ENCODE measurements around the gene PCNA. TPM values are rescaled to one million over a fixed set of nuclear protein-coding genes. Genes with fewer than 3 reads are reported as not detected.

PCNA gene
- total RNA-seq, 4 donors from 2014 or later: 26.6 to 51.7 (median 30.7) TPM

DNA sequence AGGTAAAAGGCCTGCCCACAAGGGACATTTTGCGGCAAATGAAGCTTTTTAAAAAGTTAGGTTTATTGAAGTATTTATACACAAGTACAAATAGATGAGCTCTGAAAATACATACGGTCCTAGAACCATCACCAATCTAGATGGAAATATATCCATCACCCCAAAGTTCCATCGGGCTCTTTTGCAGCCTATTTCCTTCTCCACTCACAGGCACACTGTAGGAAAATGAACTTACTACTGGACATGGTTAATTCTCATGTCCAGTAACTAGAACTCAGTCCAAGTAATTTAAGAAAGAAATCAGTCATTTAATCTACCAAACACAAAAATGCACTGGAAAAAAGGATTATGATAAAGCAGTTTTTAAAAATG, 6.2 kb downstream of the PCNA start:
- TF ChIP-seq, protein P1, sequence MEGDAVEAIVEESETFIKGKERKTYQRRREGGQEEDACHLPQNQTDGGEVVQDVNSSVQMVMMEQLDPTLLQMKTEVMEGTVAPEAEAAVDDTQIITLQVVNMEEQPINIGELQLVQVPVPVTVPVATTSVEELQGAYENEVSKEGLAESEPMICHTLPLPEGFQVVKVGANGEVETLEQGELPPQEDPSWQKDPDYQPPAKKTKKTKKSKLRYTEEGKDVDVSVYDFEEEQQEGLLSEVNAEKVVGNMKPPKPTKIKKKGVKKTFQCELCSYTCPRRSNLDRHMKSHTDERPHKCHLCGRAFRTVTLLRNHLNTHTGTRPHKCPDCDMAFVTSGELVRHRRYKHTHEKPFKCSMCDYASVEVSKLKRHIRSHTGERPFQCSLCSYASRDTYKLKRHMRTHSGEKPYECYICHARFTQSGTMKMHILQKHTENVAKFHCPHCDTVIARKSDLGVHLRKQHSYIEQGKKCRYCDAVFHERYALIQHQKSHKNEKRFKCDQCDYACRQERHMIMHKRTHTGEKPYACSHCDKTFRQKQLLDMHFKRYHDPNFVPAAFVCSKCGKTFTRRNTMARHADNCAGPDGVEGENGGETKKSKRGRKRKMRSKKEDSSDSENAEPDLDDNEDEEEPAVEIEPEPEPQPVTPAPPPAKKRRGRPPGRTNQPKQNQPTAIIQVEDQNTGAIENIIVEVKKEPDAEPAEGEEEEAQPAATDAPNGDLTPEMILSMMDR (IDR thresholded peaks at IDR 0.05; ENCODE audit: low read depth): no peak

DNA sequence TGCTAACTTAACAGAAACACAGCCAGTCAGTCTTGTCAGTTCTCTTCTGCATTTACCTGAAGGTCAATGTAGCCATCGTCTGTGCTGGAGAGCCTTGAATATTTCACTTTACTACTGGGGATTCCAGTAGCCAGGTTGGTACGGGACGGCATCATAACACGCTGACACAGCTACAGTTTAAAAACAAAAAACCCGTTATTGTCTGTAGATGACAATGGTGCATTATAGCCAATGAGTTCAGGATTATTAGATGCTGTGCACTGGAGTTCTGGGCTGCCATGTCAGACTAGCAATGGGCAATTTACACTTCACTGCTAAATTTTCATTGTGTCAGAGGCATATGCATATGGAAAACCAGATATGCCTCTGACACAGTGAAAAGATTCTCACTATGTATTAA, 10.5 kb downstream of the PCNA start:
- TF ChIP-seq, protein P1 (IDR thresholded peaks at IDR 0.05; ENCODE audit: low read depth): no peak

- TF ChIP-seq, protein P1 (IDR thresholded peaks at IDR 0.05; ENCODE audit: low read depth): no peak
Measured at GRCh38 chr20:5104479-5104878, 15.3 kb downstream of the PCNA start.

DNA sequence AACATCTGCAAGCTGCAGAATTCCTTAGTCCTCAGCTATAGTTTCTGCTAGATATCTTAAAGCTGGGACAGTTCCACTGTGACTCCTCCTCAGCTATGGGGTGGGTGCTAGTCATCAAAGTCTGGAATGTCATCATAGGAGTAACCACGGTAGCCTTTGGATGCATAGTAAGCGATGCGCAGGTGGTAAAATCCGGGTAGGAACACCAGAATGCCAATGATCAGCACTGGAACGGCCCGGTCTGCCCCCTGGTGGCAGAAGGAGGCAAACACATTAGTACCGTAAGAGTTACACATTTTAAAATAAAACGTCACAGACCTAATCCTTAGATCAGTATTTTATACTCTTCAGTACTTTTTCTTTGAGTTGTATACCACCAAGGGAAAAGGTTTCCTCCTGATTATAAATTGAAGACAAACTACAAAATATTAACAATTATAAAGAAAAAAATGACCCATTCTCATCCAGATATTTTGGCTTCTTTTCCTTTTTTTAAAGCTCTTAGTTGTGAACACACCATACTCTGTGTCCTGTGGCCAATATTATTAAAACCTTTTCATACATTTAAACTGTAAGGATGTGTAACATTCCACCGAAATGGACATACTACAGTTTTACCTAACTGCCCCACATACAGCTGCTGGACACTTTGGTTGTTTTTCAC, 18.9 kb downstream of the PCNA start:
- TF ChIP-seq, protein P1 (IDR thresholded peaks at IDR 0.05; ENCODE audit: low read depth): no peak

GRCh38 chr20:5096463-5096862, 23.3 kb downstream of the PCNA start:
- TF ChIP-seq, protein P1 (IDR thresholded peaks at IDR 0.05; ENCODE audit: low read depth): no peak

DNA sequence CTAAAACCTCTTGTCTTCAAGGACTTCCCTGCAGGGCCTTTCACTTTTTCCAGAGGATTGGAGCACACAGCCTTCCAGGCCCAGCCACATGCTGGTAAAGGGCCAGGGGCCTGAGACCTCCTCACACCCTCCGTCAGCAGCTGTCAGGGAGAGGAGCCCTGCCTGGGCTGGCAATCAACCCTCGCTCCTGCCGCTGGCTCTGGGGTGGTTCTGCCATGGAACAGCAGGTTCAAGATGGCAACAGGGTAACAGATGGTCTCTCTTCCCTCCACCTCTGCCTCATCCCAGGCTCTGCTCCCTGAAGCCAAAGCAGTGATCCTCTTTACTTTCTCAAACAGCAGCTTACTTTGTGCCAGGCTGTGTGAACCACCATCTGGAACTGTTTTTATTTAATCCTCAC, 23.8 kb downstream of the PCNA start:
- TF ChIP-seq, protein P1 (IDR thresholded peaks at IDR 0.05; ENCODE audit: low read depth): no peak

DNA sequence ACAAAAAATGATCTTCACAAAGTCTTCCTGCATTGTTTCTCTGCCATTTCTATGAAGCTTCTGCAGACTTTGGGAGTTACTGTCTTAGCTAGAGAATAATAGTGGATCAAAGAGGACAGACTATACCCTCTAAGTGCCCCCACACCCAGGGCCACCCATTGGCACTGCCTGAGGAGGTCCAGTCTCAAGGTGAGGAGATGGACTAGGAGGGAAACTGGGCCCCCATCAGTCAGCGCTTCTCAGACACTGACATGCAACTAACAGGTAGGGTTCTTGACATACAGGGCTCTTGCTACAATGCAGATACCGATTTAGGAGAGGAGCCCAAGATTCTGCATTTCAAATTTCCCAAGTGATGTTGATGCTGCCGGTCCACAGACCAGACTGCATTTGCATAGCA, 24.3 kb downstream of the PCNA start:
- TF ChIP-seq, protein P1 (IDR thresholded peaks at IDR 0.05; ENCODE audit: low read depth): no peak
